Esophagus mucosa (tissue), 1 donor: ENCODE data around the gene ANKRD13D. TPM values are rescaled to one million over a fixed set of nuclear protein-coding genes. Genes with fewer than 3 reads are reported as not detected.

ENCODE experiments used
- ATAC-seq: fragments of 200-7000 bp; cut with Tn5 transposase; one replicate; pipeline ENCODE4 v1.9.1; 2020
- total RNA-seq: library from RNA; stranded (reverse); gene quantifications from one replicate; pipeline ENCODE4 v1.2.4, GENCODE V29; 2023
- donor health status: DM: yes; HTN: yes; CAD: no.

Gene ANKRD13D
- total RNA-seq, 1 donor from 2014 or later: 45.2 TPM

GRCh38 chr11:67274768-67275605, 14.1 kb upstream of the ANKRD13D start:
- ATAC-seq: no peak

DNA sequence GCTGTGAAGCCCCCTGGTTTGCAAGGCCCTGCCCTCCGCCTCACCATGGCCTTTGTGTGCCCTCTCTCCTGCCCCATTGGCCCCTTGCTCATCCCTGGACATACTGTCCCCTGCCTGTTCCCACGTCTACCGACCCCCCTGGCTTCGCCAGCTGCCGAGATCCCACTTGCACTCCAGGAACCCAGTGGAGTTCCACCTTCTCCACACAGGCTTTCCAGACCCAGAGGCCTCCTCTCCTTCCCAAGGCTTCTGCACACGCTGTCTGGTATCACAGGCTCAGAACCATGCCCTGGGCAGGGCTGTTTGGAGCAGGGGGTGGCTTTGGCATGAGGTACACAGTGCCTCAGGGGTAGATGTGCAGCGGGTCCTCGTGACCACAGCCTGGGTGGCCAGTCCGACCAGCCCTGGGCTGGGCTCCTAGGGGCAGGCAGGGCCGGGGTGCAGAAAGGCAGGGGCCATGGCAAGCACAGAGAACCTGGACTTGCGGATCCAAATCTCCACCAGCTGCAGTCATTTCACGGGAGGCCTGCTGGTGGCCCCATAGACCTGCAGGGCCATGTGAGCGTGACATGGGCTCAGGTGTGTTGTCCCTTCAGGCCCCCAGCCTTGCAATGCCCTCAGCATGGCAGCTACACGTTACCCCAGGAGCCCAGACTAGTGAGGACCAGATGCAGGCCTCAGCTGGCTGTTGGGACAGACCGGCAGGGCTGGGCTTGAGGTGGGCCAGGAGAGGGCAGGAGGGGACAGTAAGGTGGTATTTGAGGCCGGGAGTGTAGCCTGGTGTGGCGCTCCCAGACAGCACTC, 13.3 kb upstream of the ANKRD13D start:
- ATAC-seq: no peak

DNA sequence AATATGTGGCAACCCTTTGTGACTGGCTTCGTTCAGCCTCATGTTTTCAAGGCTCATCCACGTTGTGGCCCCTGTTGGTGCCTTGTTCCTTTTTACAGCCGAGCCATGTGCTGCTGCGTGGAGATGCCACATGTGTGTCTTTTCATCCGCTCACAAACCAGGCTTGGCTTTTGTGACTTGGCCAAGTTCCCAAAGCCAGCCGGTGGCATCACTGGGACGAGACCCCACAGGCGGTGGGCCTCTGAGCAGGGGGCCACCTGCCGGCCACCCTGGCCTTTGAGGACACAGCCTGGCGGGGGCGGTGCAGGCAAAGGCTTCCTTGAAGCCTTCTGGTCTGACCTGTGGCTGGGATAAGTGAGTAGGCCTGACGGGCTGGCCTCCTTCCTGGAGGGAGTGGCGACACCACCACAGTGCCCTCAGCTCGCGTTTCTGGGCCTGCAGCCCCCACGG, 12.3 kb upstream of the ANKRD13D start:
- peak; percentile 43 for ATAC-seq

GRCh38 chr11:67277231-67277961, 11.7 kb upstream of the ANKRD13D start:
- peak; percentile 80 for ATAC-seq

DNA sequence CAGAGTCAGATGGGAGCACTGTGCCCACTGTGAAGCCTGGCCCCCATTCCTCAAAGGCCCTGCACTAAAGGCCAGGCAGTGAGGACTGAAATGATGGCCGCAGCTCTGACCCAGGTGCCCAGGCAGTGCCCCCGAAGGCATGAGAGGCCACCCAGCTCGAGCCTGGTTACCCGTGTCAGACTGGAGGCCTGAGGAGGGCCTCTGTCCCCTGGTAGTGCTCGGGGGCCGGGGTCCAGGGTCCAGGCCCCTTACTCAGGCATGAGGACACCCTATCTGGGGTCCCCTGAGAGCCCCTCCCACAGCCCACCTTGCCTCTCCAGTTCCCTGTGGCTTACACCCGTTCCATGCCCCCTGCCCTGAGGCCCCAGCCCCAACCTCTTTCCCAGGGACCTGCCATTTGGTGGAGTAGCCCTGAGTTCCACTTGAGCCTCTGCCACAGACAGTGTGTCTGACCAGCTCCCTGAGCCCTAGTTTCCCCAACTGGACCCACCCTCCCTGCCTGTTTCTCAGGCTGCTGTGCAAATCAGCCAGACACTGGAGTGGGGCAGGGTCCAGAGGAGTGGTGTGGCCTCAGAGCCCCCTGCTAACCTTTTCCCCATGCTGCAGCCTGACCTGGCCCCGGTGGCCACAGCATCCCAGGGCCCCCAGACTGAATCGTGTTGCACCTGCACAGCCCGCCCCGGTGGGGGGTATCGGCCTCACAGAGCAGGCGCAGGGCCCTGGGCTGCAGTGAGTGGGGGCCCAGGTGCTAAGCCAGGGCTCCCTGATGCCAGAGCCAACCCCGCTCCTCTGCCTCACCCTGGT, 10.8 kb upstream of the ANKRD13D start:
- ATAC-seq: no peak

- ATAC-seq: no peak
These were observed 10.0 kb upstream of the ANKRD13D start for GRCh38 chr11:67278939-67279588.

DNA sequence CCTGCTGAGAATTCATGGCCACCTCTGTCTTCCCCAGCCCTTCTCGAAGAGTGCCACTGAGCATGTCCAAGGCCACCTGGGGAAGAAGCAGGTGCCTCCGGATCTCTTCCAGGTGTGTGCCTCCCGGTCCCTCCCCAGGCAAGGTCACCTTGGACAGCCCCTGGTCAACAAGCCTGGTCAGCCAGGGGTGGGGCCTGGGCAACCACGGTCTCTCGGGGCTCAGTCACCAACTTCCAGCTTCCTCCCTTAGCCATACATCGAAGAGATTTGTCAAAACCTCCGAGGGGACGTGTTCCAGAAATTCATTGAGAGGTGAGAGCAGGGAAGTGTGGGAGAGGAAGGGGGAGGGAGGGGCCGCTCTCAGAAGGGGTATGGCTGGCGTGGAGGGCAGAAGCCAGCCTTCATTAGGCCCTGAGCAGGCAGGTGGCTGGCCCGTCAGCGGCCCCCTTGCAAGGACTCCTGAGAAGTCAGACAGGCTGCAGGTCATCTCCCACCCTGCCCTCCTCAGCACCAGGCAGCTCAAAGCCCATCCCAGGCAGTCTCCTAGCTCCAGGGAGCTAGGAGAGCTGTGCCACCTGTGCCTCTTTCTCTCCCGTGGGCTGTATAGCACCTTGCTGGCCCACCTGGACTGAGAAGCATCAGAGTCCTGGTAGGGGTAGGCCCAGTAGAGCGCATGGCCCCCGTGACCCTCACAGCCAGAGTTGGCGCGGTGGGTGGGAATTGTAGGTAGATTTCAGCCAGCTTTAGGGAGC, 9.3 kb upstream of the ANKRD13D start:
- ATAC-seq: no peak

DNA sequence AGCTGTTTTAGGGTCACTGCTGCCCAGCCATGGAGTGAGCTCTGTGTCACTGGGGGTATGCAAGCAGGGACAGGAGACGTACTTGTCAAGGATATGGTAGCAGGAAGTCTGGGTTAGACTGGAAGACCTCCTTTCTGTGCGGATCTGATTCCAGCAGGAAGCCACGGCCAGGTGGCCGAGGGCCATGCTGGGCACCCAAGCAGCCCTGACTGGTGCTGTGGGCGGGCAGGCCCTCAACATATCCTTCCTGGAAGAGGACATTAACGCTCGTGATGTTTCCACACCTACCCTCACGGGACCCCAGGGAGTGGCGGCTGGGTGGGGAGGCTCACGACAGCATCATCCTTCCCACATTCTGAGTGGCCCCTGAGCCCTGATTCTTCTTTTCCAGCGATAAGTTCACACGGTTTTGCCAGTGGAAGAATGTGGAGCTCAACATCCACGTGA, 8.7 kb upstream of the ANKRD13D start:
- no peak for ATAC-seq

- no peak for ATAC-seq
These were observed 8.1 kb upstream of the ANKRD13D start for GRCh38 chr11:67280788-67281551.

DNA sequence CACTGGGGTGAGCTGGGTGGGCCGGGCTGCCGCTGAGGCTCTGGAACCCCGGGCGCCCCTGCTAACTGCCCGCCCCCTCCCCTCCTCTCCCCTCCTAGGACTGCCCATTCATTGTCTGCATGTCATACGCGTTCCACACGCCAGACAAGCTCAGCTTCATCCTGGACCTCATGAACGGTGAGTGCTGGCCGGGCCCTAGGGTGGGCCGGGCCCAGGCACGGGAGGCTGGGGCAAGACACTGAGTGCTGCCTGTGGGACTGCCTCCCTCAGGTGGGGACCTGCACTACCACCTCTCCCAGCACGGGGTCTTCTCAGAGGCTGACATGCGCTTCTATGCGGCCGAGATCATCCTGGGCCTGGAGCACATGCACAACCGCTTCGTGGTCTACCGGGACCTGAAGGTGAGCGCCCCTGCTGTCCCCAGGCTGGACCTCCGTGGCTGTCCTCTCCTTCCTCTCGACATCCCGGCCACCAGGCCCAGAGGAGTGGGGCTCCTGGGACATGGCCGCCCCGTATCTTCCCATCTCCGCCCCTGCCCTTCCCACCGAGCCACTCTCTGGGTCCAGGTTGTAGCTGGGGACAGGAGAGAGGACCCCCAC, 7.5 kb upstream of the ANKRD13D start:
- no peak for ATAC-seq

DNA sequence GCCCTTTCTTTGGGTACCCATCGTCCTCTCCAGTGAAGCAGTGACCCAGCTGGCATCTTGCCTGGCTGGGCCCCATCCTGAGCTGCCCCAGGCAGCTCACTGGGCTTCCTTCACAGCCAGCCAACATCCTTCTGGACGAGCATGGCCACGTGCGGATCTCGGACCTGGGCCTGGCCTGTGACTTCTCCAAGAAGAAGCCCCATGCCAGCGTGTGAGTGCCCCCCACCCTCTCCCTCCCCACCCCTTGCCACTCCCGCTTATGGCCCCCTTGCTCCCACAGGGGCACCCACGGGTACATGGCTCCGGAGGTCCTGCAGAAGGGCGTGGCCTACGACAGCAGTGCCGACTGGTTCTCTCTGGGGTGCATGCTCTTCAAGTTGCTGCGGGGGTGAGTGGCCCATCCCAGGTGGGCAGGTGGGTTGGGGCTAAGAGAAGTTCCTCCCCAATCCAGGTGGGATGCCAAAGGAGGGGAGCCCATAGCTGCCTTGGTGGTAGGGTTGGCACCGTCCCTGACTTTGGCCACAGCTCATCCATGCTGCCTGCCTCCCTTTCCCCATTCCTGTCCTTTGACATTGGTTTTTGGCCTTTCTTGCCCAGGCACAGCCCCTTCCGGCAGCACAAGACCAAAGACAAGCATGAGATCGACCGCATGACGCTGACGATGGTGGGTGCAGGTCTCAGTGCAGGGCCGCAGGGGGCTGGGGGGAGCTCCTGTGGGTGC, 6.8 kb upstream of the ANKRD13D start:
- ATAC-seq: no peak

GRCh38 chr11:67282876-67283371, 6.2 kb upstream of the ANKRD13D start:
- no peak for ATAC-seq

GRCh38 chr11:67283481-67283963, 5.6 kb upstream of the ANKRD13D start:
- ATAC-seq: no peak

- no peak for ATAC-seq
These were observed 4.1 kb upstream of the ANKRD13D start for GRCh38 chr11:67284811-67285540.

GRCh38 chr11:67285541-67286498, 3.3 kb upstream of the ANKRD13D start:
- ATAC-seq: no peak

DNA sequence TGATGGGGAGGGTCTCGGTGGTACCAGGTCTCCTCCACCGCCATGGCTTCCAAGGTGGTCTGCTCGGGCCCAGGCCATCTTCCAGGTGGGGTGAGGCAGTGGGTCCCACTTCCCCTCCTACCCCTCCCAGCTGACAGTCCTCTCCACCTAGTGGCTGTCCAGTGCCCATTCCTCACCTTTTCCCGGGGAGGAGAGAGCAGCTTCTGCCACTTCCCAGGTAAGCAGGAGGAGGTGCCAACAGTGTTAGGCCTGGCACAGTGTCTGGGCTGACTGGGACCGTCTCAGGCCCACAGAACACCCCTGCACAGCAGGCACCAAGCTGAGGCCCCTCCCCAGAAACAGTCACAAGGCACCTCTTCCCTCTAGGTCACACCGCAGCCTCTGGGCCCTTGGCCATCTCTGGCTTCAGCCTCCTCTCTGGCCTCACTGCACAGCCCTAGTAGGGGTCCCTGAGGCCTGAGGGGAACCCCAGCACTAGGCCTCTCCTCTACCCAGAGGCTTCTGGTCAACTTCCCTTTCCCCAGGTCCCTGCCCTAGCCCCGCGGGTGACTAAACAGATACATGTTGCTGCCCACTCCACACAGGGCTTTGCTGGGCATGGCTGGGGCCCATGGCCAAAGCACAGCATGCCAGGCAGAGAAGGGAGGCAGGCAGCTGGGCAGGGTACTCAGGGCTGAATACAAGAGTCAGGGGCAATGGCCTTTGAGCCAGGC, 2.3 kb upstream of the ANKRD13D start:
- no peak for ATAC-seq
